GM12801 (cell line): Measurements from ENCODE around the gene PMIS2.

Source experiments
- CTCF ChIP-seq: IDR thresholded peaks from one replicate; pipeline ENCODE4 v1.5.1; 2011; ENCODE audit warnings: control low read depth; ENCODE audit not compliant: insufficient read length; ENCODE audit errors: extremely low read depth

Gene PMIS2

DNA sequence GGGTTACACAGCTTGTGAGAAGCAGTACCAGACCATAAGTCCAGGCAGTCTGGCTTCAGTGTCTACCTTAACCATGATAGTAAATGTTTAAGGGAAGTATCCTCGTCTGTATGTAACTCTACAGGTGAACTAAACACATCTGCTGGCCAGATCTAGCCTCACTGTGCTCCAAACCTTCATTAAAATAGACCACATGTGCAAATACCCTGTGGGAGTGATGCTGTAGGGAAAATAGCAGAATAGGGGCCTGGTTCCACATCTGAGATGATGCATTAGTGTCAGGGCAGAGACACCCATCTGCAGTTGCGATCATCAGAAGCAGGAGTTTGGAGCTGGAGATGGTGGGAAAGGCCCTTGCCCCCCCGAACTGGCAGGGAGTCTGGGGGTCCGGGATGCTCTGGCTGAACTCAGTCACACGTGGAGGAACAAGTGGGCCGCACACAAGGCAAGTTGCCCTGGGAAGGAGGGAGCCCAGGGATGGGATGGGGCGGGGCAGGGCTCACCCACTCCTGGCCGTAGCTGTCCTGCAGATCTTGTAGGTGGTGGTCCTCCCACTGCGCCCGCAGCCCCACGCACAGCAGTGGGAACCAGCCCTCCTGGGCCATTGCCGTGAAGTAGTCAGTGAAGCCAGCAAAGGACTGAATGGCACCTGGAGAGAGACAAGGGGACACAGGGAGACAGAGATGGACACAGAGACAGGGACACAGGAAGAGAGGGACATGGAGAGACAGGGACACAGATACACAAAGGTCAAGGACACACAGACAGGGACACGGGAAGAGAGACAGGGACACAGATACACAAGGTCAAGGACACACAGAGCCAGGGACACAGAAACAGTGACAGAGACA lies 33.2 kb upstream of the PMIS2 start:
- no peak for TF ChIP-seq CTCF

DNA sequence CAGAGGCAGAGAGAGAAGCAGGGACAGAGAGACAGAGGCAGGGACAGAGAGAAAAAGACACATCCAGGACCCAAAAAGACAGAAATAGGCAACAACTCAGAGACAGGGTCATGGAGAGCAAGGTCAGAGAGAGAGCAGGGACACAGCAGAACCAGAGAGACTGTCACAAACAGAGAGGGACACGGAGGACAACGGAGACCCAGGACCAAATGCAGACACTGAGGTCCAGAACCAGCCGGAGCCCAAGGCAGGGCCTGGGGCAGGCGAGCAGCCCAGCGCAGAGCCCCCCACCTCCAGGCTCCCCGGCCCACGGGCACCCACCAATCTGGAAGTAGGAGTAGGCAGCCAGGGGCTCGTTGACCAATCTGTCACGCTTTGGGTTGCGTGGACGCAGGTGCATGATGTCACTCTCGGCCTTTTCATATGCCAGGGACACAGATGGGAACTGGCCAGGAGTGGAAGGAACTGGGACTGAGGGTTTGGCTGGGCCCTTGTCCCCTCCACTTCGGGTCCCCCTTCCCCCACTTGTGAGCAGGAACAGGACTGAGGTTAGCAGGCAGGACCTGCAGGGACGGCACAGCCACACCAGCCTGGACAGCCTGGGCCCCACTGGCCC lies 32.5 kb upstream of the PMIS2 start:
- TF ChIP-seq CTCF = no peak

DNA sequence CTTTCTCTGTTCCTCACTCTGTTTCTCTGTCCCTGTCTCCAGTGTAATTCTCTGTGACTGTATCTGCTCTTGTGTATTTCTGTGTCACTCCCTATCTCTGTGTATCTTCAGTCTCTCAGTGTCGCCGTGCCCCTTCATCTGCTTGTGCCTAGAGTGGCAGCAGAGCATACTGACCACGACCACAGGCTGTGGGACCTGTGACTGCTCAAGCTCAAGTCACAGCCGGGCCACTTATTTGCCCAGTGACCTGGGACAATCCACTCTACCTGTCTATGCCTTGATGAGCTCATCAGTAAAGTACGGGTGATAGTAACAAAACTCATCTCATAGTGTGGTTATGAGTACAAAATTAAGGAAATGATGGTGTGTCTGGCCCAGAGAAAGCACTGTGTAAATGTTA lies 31.9 kb upstream of the PMIS2 start:
- TF ChIP-seq CTCF = no peak

- TF ChIP-seq CTCF = no peak
Observed at GRCh38 chr19:35555301-35556005, 30.5 kb upstream of the PMIS2 start.

- TF ChIP-seq CTCF = no peak
Observed at GRCh38 chr19:35556025-35556590, 29.9 kb upstream of the PMIS2 start.

DNA sequence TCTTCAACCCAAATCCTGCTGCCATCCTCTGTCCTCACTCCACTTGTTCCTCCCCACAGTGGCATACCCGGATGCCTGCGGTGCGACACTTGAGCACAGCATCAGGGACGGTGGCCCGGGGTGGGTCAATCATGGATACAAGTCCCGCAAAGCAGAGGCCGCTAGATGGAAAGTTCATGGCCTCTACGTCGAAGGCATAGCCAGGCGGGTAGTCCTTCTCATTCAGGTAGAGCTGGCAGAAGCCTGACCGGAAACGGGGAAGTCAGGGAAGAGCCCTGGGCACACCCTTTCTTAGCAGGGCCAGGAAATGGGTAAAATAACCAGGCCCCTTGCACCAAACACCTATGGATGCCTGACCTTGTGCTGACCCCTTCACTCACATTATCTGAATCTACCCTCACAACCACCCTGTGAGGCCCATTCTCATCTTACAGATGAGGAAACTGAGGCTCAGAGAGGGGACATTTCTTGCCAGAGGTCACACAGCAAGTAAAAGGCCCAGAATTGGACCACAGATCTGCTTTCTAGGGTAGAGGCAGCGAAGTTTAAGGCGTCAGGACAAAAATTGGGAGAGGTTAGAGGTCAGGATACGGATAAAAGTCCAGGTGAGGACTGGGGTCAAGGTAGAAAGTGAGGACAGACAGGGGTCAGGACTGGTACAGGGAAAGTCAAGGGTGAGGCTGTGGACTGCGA lies 29.0 kb upstream of the PMIS2 start:
- no peak for TF ChIP-seq CTCF
